Jurkat, Clone E6-1 (cell line): ENCODE data around the gene RAD1.

Experiments used
- DNase-seq: peaks from one replicate; pipeline ENCODE4 v3.0.0-alpha.2; 2011; ENCODE audit warnings: low read depth, low spot score
- H3K4me3 ChIP-seq: 2 replicates; pipeline ENCODE4 v1.5.1; 2011; ENCODE audit warnings: mild to moderate bottlenecking, low read length, control low read depth, moderate library complexity

RAD1 gene

GRCh38 chr5:34870382-34870781 is 44.9 kb downstream of the RAD1 start:
- no peak for DNase-seq
- H3K4me3 ChIP-seq, result no peak overlapping the region

DNA sequence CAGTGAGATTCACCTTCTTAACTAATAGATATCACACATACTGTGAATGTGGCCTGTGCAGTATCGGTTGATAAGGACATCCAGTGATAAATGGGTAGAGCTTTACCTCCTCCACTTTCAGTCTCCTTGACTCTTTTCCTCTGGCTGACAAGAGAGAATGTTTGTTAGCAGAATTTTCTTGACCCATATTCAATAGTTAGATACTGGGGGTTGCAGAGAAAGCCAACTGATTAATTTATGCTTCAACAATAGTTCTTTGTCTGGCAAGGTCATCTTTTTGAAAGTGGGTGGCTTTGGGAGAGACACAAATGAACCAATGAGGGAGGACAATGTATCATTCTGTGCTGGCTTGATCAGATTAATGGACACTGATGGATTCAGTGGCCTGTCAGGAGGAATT is 46.0 kb downstream of the RAD1 start:
- no peak overlapping the region for H3K4me3 ChIP-seq
- DNase-seq, result no peak

GRCh38 chr5:34868791-34869190 is 46.5 kb downstream of the RAD1 start:
- H3K4me3 ChIP-seq, result no peak overlapping the region
- no peak for DNase-seq

- DNase-seq, result no peak
- no peak overlapping the region for H3K4me3 ChIP-seq
Observed at GRCh38 chr5:34867660-34868059, 47.6 kb downstream of the RAD1 start.

- H3K4me3 ChIP-seq, result no peak overlapping the region
- DNase-seq, result no peak
Observed at GRCh38 chr5:34866989-34867471, 48.3 kb downstream of the RAD1 start.

DNA sequence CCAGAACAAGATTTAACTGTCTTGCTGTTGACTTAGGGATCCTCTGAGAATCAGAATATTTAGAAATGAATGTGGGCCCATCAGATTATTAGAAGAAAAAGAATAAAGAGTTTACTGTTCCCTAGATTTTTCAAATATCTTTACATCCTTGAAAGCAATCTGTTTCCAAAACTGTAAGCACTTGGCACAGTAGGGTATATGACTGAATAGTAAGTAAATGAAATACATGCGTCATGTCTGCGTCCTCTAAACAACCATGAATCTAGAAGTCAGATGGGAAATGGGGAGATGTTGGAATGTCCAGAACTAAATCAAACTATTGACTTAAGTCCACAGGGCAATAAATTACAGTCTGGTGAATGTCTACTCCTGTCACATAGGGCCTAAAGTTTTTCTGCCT is 50.2 kb downstream of the RAD1 start:
- H3K4me3 ChIP-seq, result no peak overlapping the region
- no peak for DNase-seq

GRCh38 chr5:34863946-34864345 is 51.4 kb downstream of the RAD1 start:
- no peak overlapping the region for H3K4me3 ChIP-seq
- no peak for DNase-seq

DNA sequence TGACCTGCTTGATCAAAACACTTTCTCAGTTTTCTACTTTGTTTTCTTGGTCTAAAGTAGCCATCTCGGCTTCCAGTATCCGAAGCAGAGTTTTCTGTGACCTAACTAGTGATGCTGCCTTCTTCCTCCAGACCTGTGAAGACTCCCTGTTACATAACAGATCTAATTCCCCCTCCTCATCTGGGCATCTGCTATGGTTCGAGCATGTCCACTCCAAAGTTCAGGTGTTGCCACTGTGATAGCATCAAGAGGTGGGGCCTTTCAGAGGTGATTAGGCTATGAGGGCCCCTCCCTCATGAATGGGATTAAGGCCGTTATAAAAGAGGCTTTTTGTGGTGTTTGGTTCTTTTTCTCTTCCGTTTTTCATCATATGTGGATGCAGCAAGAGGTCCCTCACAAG is 56.1 kb downstream of the RAD1 start:
- DNase-seq, result no peak
- H3K4me3 ChIP-seq, result no peak overlapping the region

DNA sequence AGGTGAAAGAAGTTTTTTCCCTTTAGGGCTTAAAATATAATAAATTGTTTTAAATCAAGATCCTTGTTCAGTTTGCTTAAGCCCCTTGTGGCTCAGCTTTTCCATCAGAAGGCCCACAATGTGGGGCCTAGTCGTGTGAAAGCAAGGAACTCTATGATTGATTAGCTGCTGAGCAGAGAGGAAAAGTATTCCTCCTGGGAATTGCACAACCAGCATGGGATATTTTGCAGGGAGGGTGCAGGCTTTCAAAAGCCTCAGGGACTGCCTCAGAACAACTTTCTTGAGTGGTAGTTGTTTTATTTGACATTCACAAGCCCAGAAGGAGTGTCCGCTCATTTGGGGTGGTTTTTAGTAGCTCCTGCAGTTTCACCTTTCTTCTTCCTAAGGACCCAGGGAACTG is 56.5 kb downstream of the RAD1 start:
- H3K4me3 ChIP-seq, result no peak overlapping the region
- DNase-seq, result no peak

DNA sequence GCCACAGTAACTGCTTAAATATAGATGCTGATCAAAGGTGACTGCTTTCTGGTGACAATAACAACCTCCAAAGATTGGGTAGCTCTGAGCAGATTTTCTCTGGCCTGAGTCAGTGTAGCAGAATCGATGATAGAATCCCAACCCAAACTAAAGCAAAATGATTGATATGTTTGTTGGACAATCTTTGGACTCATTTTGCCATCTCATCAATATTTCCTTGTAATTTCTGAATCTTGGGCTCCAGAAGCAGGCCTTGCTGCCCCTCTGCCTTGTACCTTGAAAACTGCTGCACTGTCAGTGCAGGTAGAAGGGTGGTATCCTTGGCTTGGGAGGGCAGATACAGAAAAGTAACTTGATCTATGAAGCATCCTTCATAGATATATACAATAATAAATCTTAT is 57.4 kb downstream of the RAD1 start:
- no peak for DNase-seq
- H3K4me3 ChIP-seq, result no peak overlapping the region

DNA sequence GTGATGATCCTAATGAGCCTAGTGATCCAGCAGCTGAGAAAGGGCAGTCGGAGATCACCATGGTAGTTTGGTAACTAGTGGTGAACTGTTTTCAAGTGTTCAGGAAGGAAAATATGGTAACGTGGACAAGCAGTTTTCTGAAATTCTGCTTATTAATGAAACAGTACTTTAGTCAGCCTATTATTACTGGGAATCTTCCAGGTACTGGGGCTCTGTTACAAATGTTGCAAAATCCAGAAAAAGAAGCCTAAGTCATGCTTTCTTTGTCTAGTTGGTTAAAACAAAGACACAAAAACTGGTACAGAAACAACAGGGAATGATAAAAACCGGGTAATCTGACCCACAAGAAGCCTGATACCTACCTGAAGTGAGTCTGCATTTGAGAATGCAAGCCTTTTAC is 58.1 kb downstream of the RAD1 start:
- no peak for DNase-seq
- H3K4me3 ChIP-seq, result no peak overlapping the region
